Suprapubic skin (tissue), 4 donors: ENCODE measurements around the gene GALNT17. TPM values are rescaled to one million over a fixed set of nuclear protein-coding genes. Genes with fewer than 3 reads are reported as not detected.

Experiments used
- DNase-seq, 2 donors: peaks; one replicate each; pipeline ENCODE4 v3.0.0-alpha.2; 2019; ENCODE audit warnings: low spot score in 2 of 2
- H3K27ac ChIP-seq: fragments of 200-600 bp; sonication (generic); one replicate; pipeline ENCODE4 v1.5.1; 2019
- H3K27me3 ChIP-seq: fragments of 200-600 bp; sonication (generic); one replicate; pipeline ENCODE4 v1.5.1; 2019
- H3K36me3 ChIP-seq: fragments of 200-600 bp; sonication (generic); one replicate; pipeline ENCODE4 v1.5.1; 2019
- H3K4me1 ChIP-seq: fragments of 200-600 bp; sonication (generic); one replicate; pipeline ENCODE4 v1.5.1; 2019
- H3K4me3 ChIP-seq: fragments of 200-600 bp; sonication (generic); one replicate; pipeline ENCODE4 v1.5.1; 2019; ENCODE audit warnings: mild to moderate bottlenecking
- H3K9me3 ChIP-seq: fragments of 200-600 bp; sonication (generic); one replicate; pipeline ENCODE4 v1.5.1; 2019
- CTCF ChIP-seq, 2 donors: fragments of 200-600 bp in 1 of 2; fragments of 450-650 bp in 1 of 2; sonication (generic) in 1 of 2; IDR thresholded peaks; one replicate each; pipeline ENCODE4 v1.5.1; 2016 to 2019; ENCODE audit warnings: antibody characterized with exemption in 2 of 2, mild to moderate bottlenecking in 1 of 2, moderate library complexity in 1 of 2
- EP300 ChIP-seq: sonication (generic); formaldehyde crosslinking; IDR thresholded peaks from one replicate; pipeline ENCODE4 v1.6.1; 2017; ENCODE audit warnings: antibody characterized with exemption
- POLR2A ChIP-seq, 2 donors: fragments of 450-650 bp; IDR thresholded peaks; one replicate each; pipeline ENCODE4 v1.6.1; 2017; ENCODE audit warnings: antibody characterized with exemption in 2 of 2, mild to moderate bottlenecking in 2 of 2, moderate library complexity in 2 of 2
- POLR2AphosphoS5 ChIP-seq, 3 donors: sonication (generic); formaldehyde crosslinking; IDR thresholded peaks; one replicate each; pipeline ENCODE4 v1.6.1; 2017; ENCODE audit warnings: antibody characterized with exemption in 3 of 3
- WGBS: methylation state at CpG from one replicate; pipeline ENCODE4 v1.1.5; 2018; 5-methylcytosine and 5-hydroxymethylcytosine counted together
- total RNA-seq, 4 donors: library from RNA; depleted of rRNA; stranded (reverse); fragments of >200 nt; gene quantifications; one replicate each; pipeline ENCODE4 v1.1.0, GENCODE V29; 2016

The GALNT17 gene
- total RNA-seq, 4 donors from 2014 or later: 2.0 to 4.7 (median 2.7) TPM

GRCh38 chr7:71129126-71129525 lies 2.8 kb upstream of the GALNT17 start:
- DNase-seq: no peak
- Histone ChIP-seq H3K27ac (no peak overlapping the region), H3K36me3 (no peaks in the 10 kb centered on the region), H3K4me3 (no peak overlapping the region), H3K27me3 (peaks cover 45% of the 10 kb centered on the region), H3K4me1 (peaks cover 17% of the 10 kb centered on the region), H3K9me3 (no peaks in the 10 kb centered on the region)
- TF ChIP-seq POLR2A (IDR thresholded peaks at IDR 0.05) (no peak), CTCF (IDR thresholded peaks at IDR 0.05) (no peak), POLR2AphosphoS5 (IDR thresholded peaks at IDR 0.05) (no peak), EP300 (no peak)
- 67% methylated on average over 3 of the region's 3 CpGs for WGBS

GRCh38 chr7:71130031-71130679 lies 1.8 kb upstream of the GALNT17 start:
- Histone ChIP-seq H3K4me1 (peaks cover 17% of the 10 kb centered on the region), H3K36me3 (no peaks in the 10 kb centered on the region), H3K4me3 (no peak overlapping the region), H3K9me3 (no peaks in the 10 kb centered on the region), H3K27ac (no peak overlapping the region), H3K27me3 (peaks cover 45% of the 10 kb centered on the region)
- no peak for TF ChIP-seq POLR2A (IDR thresholded peaks at IDR 0.05)
- no peak for TF ChIP-seq CTCF (IDR thresholded peaks at IDR 0.05)
- TF ChIP-seq EP300: no peak
- no peak for TF ChIP-seq POLR2AphosphoS5 (IDR thresholded peaks at IDR 0.05)
- DNase-seq: no peak
- WGBS: 47% methylated on average over 5 of the region's 5 CpGs

- peak overlapping the region; percentile 49 for H3K4me3 ChIP-seq
- no peak for DNase-seq
- WGBS: 0% methylated on average over 6 of the region's 113 CpGs
- TF ChIP-seq POLR2AphosphoS5 (IDR thresholded peaks at IDR 0.05): no peak
- H3K27ac ChIP-seq: peak overlapping the region; percentile 1
- no peaks in the 10 kb centered on the region for H3K36me3 ChIP-seq
- peaks cover 17% of the 10 kb centered on the region for H3K4me1 ChIP-seq
- H3K27me3 ChIP-seq: peaks cover 45% of the 10 kb centered on the region
- H3K9me3 ChIP-seq: no peaks in the 10 kb centered on the region
Measured at GRCh38 chr7:71131256-71132126, 453 bp upstream of the GALNT17 start.

- Histone ChIP-seq H3K4me1 (peaks cover 17% of the 10 kb centered on the region), H3K9me3 (no peaks in the 10 kb centered on the region), H3K27ac (peak overlapping the region; percentile 1), H3K27me3 (peaks cover 44% of the 10 kb centered on the region), H3K4me3 (peak overlapping the region; percentile 49), H3K36me3 (no peaks in the 10 kb centered on the region)
- TF ChIP-seq EP300: no peak
- TF ChIP-seq POLR2A (IDR thresholded peaks at IDR 0.05): no peak
- TF ChIP-seq CTCF (IDR thresholded peaks at IDR 0.05): no peak
- no peak for TF ChIP-seq POLR2AphosphoS5 (IDR thresholded peaks at IDR 0.05)
- WGBS: 0% methylated on average over 3 of the region's 88 CpGs
- DNase-seq: no peak
Measured at GRCh38 chr7:71132377-71133231, 660 bp downstream of the GALNT17 start.

GRCh38 chr7:71133232-71133622 lies 1.3 kb downstream of the GALNT17 start:
- H3K27ac ChIP-seq: no peak overlapping the region
- H3K36me3 ChIP-seq: no peaks in the 10 kb centered on the region
- H3K9me3 ChIP-seq: no peaks in the 10 kb centered on the region
- DNase-seq: no peak
- H3K4me1 ChIP-seq: peaks cover 17% of the 10 kb centered on the region
- H3K27me3 ChIP-seq: peaks cover 42% of the 10 kb centered on the region
- H3K4me3 ChIP-seq: peak overlapping the region; percentile 49
- TF ChIP-seq POLR2A (IDR thresholded peaks at IDR 0.05) (no peak), CTCF (IDR thresholded peaks at IDR 0.05) (no peak), EP300 (no peak), POLR2AphosphoS5 (IDR thresholded peaks at IDR 0.05) (no peak)
- WGBS: 16% methylated on average over 7 of the region's 17 CpGs
